Measurements from ENCODE around the gene PITPNC1.
"Not testable (repeated sequence)": the region's sequence is repeated elsewhere in the genome, so short reads cannot be mapped to it uniquely, and the experiment has no call there.

Gene PITPNC1

GRCh38 chr17:67491009-67491680, 114.1 kb downstream of the PITPNC1 start:
- peak; percentile 59 for DNase-seq

- no peak for DNase-seq
These were observed 114.6 kb downstream of the PITPNC1 start for GRCh38 chr17:67491681-67492024.

GRCh38 chr17:67492251-67492740, 115.2 kb downstream of the PITPNC1 start:
- DNase-seq: peak; percentile 80

GRCh38 chr17:67492824-67493517, 115.9 kb downstream of the PITPNC1 start:
- no peak for DNase-seq

- no peak for DNase-seq
These were observed 116.7 kb downstream of the PITPNC1 start for GRCh38 chr17:67493812-67494211.

GRCh38 chr17:67495534-67495933, 118.5 kb downstream of the PITPNC1 start:
- not testable (repeated sequence) for DNase-seq

GRCh38 chr17:67496286-67496685, 119.2 kb downstream of the PITPNC1 start:
- DNase-seq: no peak

- no peak for DNase-seq
These were observed 122.6 kb downstream of the PITPNC1 start for GRCh38 chr17:67499685-67500084.

GRCh38 chr17:67500261-67500660, 123.2 kb downstream of the PITPNC1 start:
- DNase-seq: no peak

GRCh38 chr17:67500677-67501300, 123.7 kb downstream of the PITPNC1 start:
- no peak for DNase-seq

- no peak for DNase-seq
These were observed 125.1 kb downstream of the PITPNC1 start for GRCh38 chr17:67502151-67502550.

GRCh38 chr17:67503184-67503583, 126.1 kb downstream of the PITPNC1 start:
- no peak for DNase-seq

GRCh38 chr17:67503739-67504138, 126.7 kb downstream of the PITPNC1 start:
- no peak for DNase-seq

GRCh38 chr17:67504182-67504581, 127.1 kb downstream of the PITPNC1 start:
- DNase-seq: no peak

- DNase-seq: no peak
These were observed 129.9 kb downstream of the PITPNC1 start for GRCh38 chr17:67506966-67507365.

GRCh38 chr17:67509390-67510287, 132.6 kb downstream of the PITPNC1 start:
- DNase-seq: peak; percentile 20

GRCh38 chr17:67511012-67511411, 133.9 kb downstream of the PITPNC1 start:
- DNase-seq: no peak

GRCh38 chr17:67511804-67512203, 134.7 kb downstream of the PITPNC1 start:
- no peak for DNase-seq

- no peak for DNase-seq
These were observed 137.9 kb downstream of the PITPNC1 start for GRCh38 chr17:67514998-67515397.

GRCh38 chr17:67515490-67516083, 138.5 kb downstream of the PITPNC1 start:
- DNase-seq: no peak

- not testable (repeated sequence) for DNase-seq
These were observed 139.5 kb downstream of the PITPNC1 start for GRCh38 chr17:67516571-67516970.

- no peak for DNase-seq
These were observed 140.2 kb downstream of the PITPNC1 start for GRCh38 chr17:67517325-67517724.

GRCh38 chr17:67518876-67519275, 141.8 kb downstream of the PITPNC1 start:
- DNase-seq: no peak
